Naive thymus-derived CD8-positive, alpha-beta T cell (primary cell): Measurements from ENCODE around the gene ARFGAP1. TPM values are rescaled to one million over a fixed set of nuclear protein-coding genes. Genes with fewer than 3 reads are reported as not detected.
"Not testable (repeated sequence)": the region's sequence is repeated elsewhere in the genome, so short reads cannot be mapped to it uniquely, and the experiment has no call there.

Source experiments
- ATAC-seq, 2 donors: fragments of 150-1000 bp; cut with Tn5 transposase in 1 of 2; sonication (Bioruptor Pico), chemical (Tn5 transposase) in 1 of 2; 1 replicate in 1 of 2; 2 replicates in 1 of 2; pipeline ENCODE4 v1.10.0; 2021; ENCODE audit warnings: mild to moderate bottlenecking in 2 of 2, moderate library complexity in 2 of 2
- POLR2A ChIA-PET: fragments of 350-600 bp; sonication (Branson Sonifier 250); formaldehyde crosslinking; loops from one replicate; lab custom pipeline; 2021; ENCODE audit warnings: antibody characterized with exemption; lab: Charles Lee
- DNase-seq, 10 donors: peaks; one replicate each; pipeline versions ENCODE4 v3.0.0 to v3.0.0-alpha.2; 2020 to 2022
- H3K27ac Mint-ChIP-seq, 10 donors: one replicate each; pipeline ENCODE4 v1.8.0; 2020 to 2022; ENCODE audit warnings: mild to moderate bottlenecking in 10 of 10, mixed read lengths in 10 of 10, moderate library complexity in 4 of 10, inconsistent platforms in 1 of 10
- H3K27me3 Mint-ChIP-seq, 5 donors: one replicate each; pipeline ENCODE4 v1.8.0; 2021 to 2022; ENCODE audit warnings: mixed read lengths in 5 of 5
- H3K36me3 Mint-ChIP-seq, 3 donors: one replicate each; pipeline ENCODE4 v1.8.0; 2020 to 2022; ENCODE audit warnings: mixed read lengths in 3 of 3, mild to moderate bottlenecking in 2 of 3, inconsistent platforms in 1 of 3
- H3K4me1 Mint-ChIP-seq, 4 donors: one replicate each; pipeline ENCODE4 v1.8.0; 2021 to 2022; ENCODE audit warnings: mixed read lengths in 4 of 4
- H3K4me3 Mint-ChIP-seq, 10 donors: one replicate each; pipeline ENCODE4 v1.8.0; 2020 to 2022; ENCODE audit warnings: mild to moderate bottlenecking in 10 of 10, mixed read lengths in 10 of 10, moderate library complexity in 6 of 10, inconsistent platforms in 1 of 10
- H3K9me3 Mint-ChIP-seq, 9 donors: one replicate each; pipeline ENCODE4 v1.8.0; 2020 to 2022; ENCODE audit warnings: mixed read lengths in 9 of 9, mild to moderate bottlenecking in 3 of 9, inconsistent platforms in 1 of 9, moderate library complexity in 1 of 9
- polyA plus RNA-seq, 3 donors: library from polyadenylated mRNA; unstranded; fragments of 300-500 nt; fragmentation: Illumina TruSeq; gene quantifications; one replicate each; pipeline ENCODE4 v1.2.3, GENCODE V29; 2021
- total RNA-seq, 8 experiments: library from RNA in 2 of 8; stranded (reverse) in 2 of 8; gene quantifications; one replicate each; pipeline ENCODE4 v1.2.3 and lab custom pipeline; 2021 to 2026

The ARFGAP1 gene
- total and polyA plus RNA-seq, 5 experiments from 2014 or later, result 11.5 to 101 (median 19.4) TPM

- POLR2A ChIA-PET, result no interaction called here
- Mint-ChIP-seq H3K4me3 (no peak overlapping the region), H3K27ac (no peak overlapping the region)
These were observed 28.1 kb upstream of the ARFGAP1 start for GRCh38 chr20:63244468-63244867.

GRCh38 chr20:63246490-63247288 lies 25.9 kb upstream of the ARFGAP1 start:
- POLR2A ChIA-PET, result no interaction called here
- Mint-ChIP-seq H3K27ac (no peak overlapping the region), H3K4me1 (peaks cover 0 to 13% (median 1%) of the 10 kb centered on the region in 4 donors), H3K36me3 (no peaks in the 10 kb centered on the region), H3K4me3 (peak overlapping the region in 1 of 10 donors; percentile 33), H3K9me3 (no peaks in the 10 kb centered on the region), H3K27me3 (peaks cover 12 to 49% (median 21%) of the 10 kb centered on the region in 5 donors)
- DNase-seq (no peak), ATAC-seq (no peak)

More at GRCh38 chr20:63244468-63244867, 28.1 kb upstream of the ARFGAP1 start:
- Mint-ChIP-seq H3K9me3 (no peaks in the 10 kb centered on the region), H3K4me1 (peaks cover 0 to 6% (median 1%) of the 10 kb centered on the region in 4 donors), H3K36me3 (no peaks in the 10 kb centered on the region), H3K27me3 (peaks cover 7 to 34% (median 12%) of the 10 kb centered on the region in 5 donors)
- ATAC-seq, result no peak
- no peak for DNase-seq

DNA sequence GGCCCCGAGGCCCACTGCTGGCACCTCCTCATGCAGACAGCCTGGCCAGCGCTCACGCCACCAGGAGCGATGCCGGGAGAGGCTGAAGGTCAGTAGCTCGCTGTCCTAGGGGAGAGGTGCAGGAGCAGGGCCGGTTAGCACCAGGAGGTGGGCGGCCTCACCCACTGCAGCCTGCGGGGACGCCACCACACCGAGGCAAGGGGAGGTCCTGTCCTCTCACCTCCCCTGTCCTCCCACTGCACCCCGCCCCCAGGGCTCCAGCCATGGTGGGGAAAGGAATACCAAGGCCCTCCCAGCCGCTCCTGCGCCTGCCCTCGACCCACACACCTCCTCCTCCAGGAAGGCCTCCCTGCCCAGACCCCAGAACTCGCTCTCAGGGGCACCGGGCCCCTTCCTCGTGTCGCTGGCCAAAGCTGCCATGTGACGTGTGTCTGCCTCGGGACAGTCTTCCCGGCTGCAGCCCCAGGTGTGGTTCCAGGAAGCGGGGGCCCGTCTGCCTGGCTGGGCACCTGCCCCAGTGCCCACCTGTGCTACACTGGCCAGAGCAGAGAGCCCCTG lies 24.9 kb upstream of the ARFGAP1 start:
- DNase-seq, result no peak
- no peaks in the 10 kb centered on the region for H3K9me3 Mint-ChIP-seq
- POLR2A ChIA-PET, result no interaction called here
- peaks cover 2 to 15% (median 3%) of the 10 kb centered on the region in 4 donors for H3K4me1 Mint-ChIP-seq
- no peak for ATAC-seq
- H3K36me3 Mint-ChIP-seq, result no peaks in the 10 kb centered on the region
- no peak overlapping the region for H3K4me3 Mint-ChIP-seq
- H3K27me3 Mint-ChIP-seq, result peaks cover 12 to 58% (median 21%) of the 10 kb centered on the region in 5 donors
- H3K27ac Mint-ChIP-seq, result no peak overlapping the region

- no peak overlapping the region for H3K27ac Mint-ChIP-seq
- no peaks in the 10 kb centered on the region for H3K9me3 Mint-ChIP-seq
- DNase-seq, result no peak
- H3K27me3 Mint-ChIP-seq, result peaks cover 17 to 65% (median 25%) of the 10 kb centered on the region in 5 donors
- POLR2A ChIA-PET, result no interaction called here
- H3K4me3 Mint-ChIP-seq, result no peak overlapping the region
- peaks cover 4 to 20% (median 6%) of the 10 kb centered on the region in 4 donors for H3K4me1 Mint-ChIP-seq
- peaks cover 0 to 2% (median 0%) of the 10 kb centered on the region in 3 donors for H3K36me3 Mint-ChIP-seq
- ATAC-seq, result no peak
These were observed 23.6 kb upstream of the ARFGAP1 start for GRCh38 chr20:63248835-63249591.

- H3K27ac Mint-ChIP-seq, result no peak overlapping the region
- H3K9me3 Mint-ChIP-seq, result no peaks in the 10 kb centered on the region
- H3K27me3 Mint-ChIP-seq, result peaks cover 17 to 68% (median 25%) of the 10 kb centered on the region in 5 donors
- H3K4me1 Mint-ChIP-seq, result peaks cover 4 to 25% (median 6%) of the 10 kb centered on the region in 4 donors
- H3K4me3 Mint-ChIP-seq, result no peak overlapping the region
- DNase-seq (no peak), ATAC-seq (no peak)
- peaks cover 0 to 2% (median 0%) of the 10 kb centered on the region in 3 donors for H3K36me3 Mint-ChIP-seq
- POLR2A ChIA-PET, result no interaction called here
These were observed 22.7 kb upstream of the ARFGAP1 start for GRCh38 chr20:63249891-63250290.

GRCh38 chr20:63251350-63251749 lies 21.3 kb upstream of the ARFGAP1 start:
- Mint-ChIP-seq H3K4me1 (peaks cover 4 to 30% (median 11%) of the 10 kb centered on the region in 4 donors), H3K4me3 (peak overlapping the region in 1 of 10 donors; percentile 32), H3K27me3 (peaks cover 21 to 72% (median 39%) of the 10 kb centered on the region in 5 donors)
- H3K36me3 Mint-ChIP-seq, POLR2A ChIA-PET, H3K27ac Mint-ChIP-seq, ATAC-seq, DNase-seq, H3K9me3 Mint-ChIP-seq: not testable (repeated sequence)

DNA sequence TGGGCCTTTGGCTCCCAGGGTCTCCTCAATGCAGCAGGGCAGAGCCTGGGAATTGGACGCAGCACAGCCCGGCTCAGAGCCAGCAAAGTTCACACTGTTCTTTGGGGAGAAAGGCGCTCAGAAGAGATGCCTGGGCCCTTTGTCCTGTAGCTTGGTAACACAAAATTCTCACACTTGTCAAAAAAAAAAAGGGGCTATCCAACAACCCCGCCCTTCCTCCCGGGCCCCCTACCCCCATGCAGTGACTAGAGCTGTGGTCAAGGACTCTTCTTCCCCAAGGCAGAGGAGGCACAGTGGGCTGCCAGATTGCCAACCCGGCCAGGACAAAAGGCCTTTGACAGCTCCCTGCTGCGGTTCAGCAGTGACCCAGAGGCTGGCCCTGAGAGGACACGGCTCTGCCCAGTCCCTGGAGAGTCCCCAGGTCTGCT lies 20.3 kb upstream of the ARFGAP1 start:
- no peak overlapping the region for H3K27ac Mint-ChIP-seq
- H3K27me3 Mint-ChIP-seq, result peaks cover 26 to 74% (median 46%) of the 10 kb centered on the region in 5 donors
- peaks cover 4 to 30% (median 11%) of the 10 kb centered on the region in 4 donors for H3K4me1 Mint-ChIP-seq
- H3K9me3 Mint-ChIP-seq, result no peaks in the 10 kb centered on the region
- peak overlapping the region in 2 of 10 donors; percentile 31 to 44 for H3K4me3 Mint-ChIP-seq
- ATAC-seq (no peak), DNase-seq (no peak)
- POLR2A ChIA-PET, result no interaction called here
- peaks cover 0 to 2% (median 0%) of the 10 kb centered on the region in 3 donors for H3K36me3 Mint-ChIP-seq

DNA sequence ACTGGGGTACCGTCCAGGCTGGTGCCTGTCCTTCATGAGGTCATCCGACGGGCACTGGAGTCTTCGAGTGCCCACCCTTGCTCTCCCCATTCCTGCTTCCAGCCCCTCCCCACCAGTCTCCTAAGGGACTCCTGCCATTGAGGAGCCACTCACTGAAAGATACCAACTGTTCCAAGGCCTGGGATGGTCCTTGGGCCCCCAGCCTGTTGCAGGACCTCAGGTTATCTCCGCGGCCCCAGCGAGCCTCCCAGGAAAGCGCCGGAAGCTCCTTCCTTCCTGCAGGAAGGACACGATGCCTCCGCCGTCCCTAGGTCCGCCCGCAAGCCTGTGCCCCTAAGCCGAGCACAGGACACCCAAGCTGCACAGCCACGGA lies 19.6 kb upstream of the ARFGAP1 start:
- Mint-ChIP-seq H3K4me3 (peak overlapping the region; percentile 20 to 79 (median 56)), H3K9me3 (no peaks in the 10 kb centered on the region), H3K27me3 (peaks cover 26 to 77% (median 46%) of the 10 kb centered on the region in 5 donors), H3K4me1 (peaks cover 4 to 30% (median 11%) of the 10 kb centered on the region in 4 donors), H3K36me3 (peaks cover 0 to 2% (median 0%) of the 10 kb centered on the region in 3 donors), H3K27ac (peak overlapping the region in 1 of 10 donors; percentile 67)
- DNase-seq, result no peak
- no peak for ATAC-seq
- POLR2A ChIA-PET, result no interaction called here

DNA sequence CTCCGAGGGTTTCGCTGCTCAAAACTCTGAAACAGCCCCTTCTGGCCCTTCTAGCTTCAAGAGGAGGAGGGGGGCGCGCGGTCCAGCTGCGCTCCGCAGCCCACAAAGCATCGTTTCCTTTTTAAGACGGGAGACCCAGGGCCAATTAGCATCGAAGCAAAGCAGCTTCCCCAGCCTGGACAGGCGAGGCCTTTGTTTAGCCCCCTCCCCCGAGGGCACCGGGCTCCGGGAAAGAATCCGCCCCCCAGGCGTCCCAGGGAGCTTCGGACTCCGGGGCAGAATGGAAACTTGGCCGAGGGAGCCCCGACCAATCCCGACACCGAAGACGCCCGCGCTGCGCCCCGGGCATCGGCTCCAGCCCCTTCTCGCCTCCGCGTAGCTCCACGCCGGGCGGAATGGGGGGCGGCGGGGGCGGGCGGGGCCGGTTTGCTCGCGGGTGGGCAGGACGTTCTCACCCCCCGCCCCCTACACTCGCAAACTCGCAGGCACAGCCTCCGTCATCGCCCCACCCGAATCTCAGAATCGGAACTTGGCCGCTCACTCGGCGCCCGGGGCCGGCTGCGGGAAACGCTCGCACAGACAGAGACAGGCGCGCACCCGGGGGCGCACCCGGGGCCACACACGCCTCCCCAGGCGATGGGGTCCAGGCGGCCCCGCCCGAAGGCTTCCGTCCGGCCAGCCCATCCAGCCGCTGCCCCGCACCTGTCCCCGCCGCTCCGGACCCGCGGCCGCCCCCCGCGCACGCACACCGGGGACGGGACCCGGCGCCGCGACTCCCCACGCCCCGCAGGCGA lies 19.0 kb upstream of the ARFGAP1 start:
- H3K4me3 Mint-ChIP-seq, result peak overlapping the region in 7 of 10 donors; percentile 14 to 79 (median 46)
- ATAC-seq (peak; percentile 57 to 65), DNase-seq (no peak)
- H3K4me1 Mint-ChIP-seq, result peaks cover 2 to 27% (median 11%) of the 10 kb centered on the region in 4 donors
- POLR2A ChIA-PET, result no interaction called here
- peaks cover 0 to 2% (median 0%) of the 10 kb centered on the region in 3 donors for H3K36me3 Mint-ChIP-seq
- peaks cover 23 to 71% (median 42%) of the 10 kb centered on the region in 5 donors for H3K27me3 Mint-ChIP-seq
- H3K9me3 Mint-ChIP-seq, result no peaks in the 10 kb centered on the region
- H3K27ac Mint-ChIP-seq, result no peak overlapping the region

- DNase-seq (no peak), ATAC-seq (no peak)
- H3K4me1 Mint-ChIP-seq, result peaks cover 2 to 24% (median 11%) of the 10 kb centered on the region in 4 donors
- H3K36me3 Mint-ChIP-seq, result peaks cover 0 to 2% (median 0%) of the 10 kb centered on the region in 3 donors
- H3K27me3 Mint-ChIP-seq, result peaks cover 21 to 68% (median 37%) of the 10 kb centered on the region in 5 donors
- H3K9me3 Mint-ChIP-seq, result no peaks in the 10 kb centered on the region
- no peak within 1 kb of the TSS for H3K27ac Mint-ChIP-seq
- POLR2A ChIA-PET, result no interaction called here
- H3K4me3 Mint-ChIP-seq, result peak within 1 kb of the TSS; percentile 48 to 79 (median 62)
These were observed 18.4 kb upstream of the ARFGAP1 start, which contains the start of gene NKAIN4 for GRCh38 chr20:63254232-63254605. Gene NKAIN4, minus strand, starts transcription at chr20:63254463. Its CDS starts 13 bp downstream, at chr20:63254450.

DNA sequence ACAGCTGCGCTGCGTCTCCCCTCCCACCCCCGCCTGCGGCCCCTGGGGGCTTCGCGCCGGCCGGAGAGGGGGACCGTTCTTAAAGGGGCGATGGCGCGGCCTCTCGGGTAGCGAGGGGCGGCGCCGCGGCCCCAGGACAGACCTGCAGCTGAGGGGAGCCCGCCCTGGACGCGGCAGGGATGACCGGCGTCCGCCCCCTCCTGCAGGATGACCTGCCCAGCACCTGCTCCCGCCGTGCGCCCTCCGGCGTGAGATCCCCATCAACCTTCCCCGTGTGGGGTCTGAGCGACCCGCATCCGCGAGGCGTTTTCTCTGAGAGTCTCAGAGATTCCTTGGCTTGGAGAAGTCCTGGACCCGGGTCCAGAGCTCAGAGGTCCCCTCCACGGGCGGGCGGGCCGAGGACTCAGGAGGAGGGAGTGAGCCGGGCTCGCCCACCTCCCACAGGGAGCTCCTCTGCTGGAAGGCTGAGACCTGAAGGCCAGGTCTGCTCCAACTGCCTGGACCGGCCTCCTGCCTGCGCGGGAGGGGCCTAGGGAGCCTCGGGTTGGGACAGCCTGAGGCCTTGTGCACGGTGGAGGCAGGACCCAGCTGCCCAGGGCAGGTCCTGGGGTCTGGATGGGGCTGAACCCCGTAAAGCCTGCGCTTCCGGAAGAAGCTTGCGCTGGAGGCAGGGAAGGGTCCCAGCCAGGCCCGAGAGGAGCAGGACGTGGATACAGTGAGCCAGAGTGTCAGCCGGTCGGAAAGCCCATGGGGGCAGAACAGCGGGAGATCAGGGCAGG lies 17.8 kb upstream of the ARFGAP1 start:
- Mint-ChIP-seq H3K4me1 (peaks cover 2 to 24% (median 11%) of the 10 kb centered on the region in 4 donors), H3K36me3 (peaks cover 0 to 2% (median 0%) of the 10 kb centered on the region in 3 donors), H3K9me3 (no peaks in the 10 kb centered on the region), H3K4me3 (peak overlapping the region; percentile 48 to 79 (median 60)), H3K27me3 (peaks cover 21 to 68% (median 37%) of the 10 kb centered on the region in 5 donors), H3K27ac (no peak overlapping the region)
- DNase-seq (no peak), ATAC-seq (no peak)
- POLR2A ChIA-PET, result no interaction called here
